K562 (cell line): ENCODE data around the gene ZNF516. TPM values are rescaled to one million over a fixed set of nuclear protein-coding genes. Genes with fewer than 3 reads are reported as not detected.

Experiments
- KDM5B ChIP-seq: fragments of 200-600 bp; sonication (generic); IDR thresholded peaks from 2 replicates; pipeline ENCODE4 v1.6.1; 2012; ENCODE audit warnings: low read depth, mild to moderate bottlenecking, moderate library complexity, low read length, control low read depth, inconsistent platforms; ENCODE audit not compliant: insufficient replicate concordance
- STAT5B ChIP-seq: fragments of 250-450 bp; sonication (Bioruptor Pico); IDR thresholded peaks from 2 replicates; pipeline ENCODE4 v1.8.0; 2021; ENCODE audit warnings: mild to moderate bottlenecking, inconsistent platforms
- ZNF318 ChIP-seq, 2 experiments: fragments of 450-650 bp; IDR thresholded peaks; 2 replicates each; pipeline ENCODE4 v1.6.1; 2016; ENCODE audit warnings: mild to moderate bottlenecking in 2 of 2, borderline replicate concordance in 1 of 2, low read depth in 1 of 2, moderate library complexity in 1 of 2
- polyA plus RNA-seq, 8 experiments: library from polyadenylated mRNA; depleted of rRNA in 4 of 8; stranded (reverse) in 5 of 8; unstranded in 3 of 8; fragments of >200 nt; fragmentation: Nextera tagmentation in 2 of 8; fragmentation: Illumina TruSeq in 1 of 8; extraction: Ambion mirVana in 2 of 8; extraction: Trizol in 1 of 8; gene quantifications; 2 replicates each; pipeline versions ENCODE4 v1.2.1 to v1.2.3, GENCODE V29; 2011 to 2014; ENCODE audit warnings: inconsistent platforms in 1 of 8, missing spikeins in 1 of 8
- total RNA-seq, 7 experiments: library from RNA; depleted of rRNA in 6 of 7; stranded (reverse); fragments of >200 nt in 6 of 7; fragmentation: Illumina TruSeq in 2 of 7; extraction: Trizol in 2 of 7; gene quantifications; 2 replicates each; pipeline versions ENCODE4 v1.2.1 to v1.2.3, GENCODE V29; 2011 to 2021; ENCODE audit warnings: low replicate concordance in 1 of 7

Gene ZNF516
- total and polyA plus RNA-seq, 9 of the 15 experiments (the other 6 are each of a cell fraction or from before 2014, with no cell fraction given): 0.04 to 0.20 (median 0.08) TPM; not detected in 3

- TF ChIP-seq ZNF318 (IDR thresholded peaks at IDR 0.05; ENCODE audit: borderline replicate concordance in 1 of 2, low read depth in 1 of 2): no peak
- TF ChIP-seq KDM5B: no peak
- no peak for TF ChIP-seq STAT5B
These were observed 89.8 kb downstream of the ZNF516 start (continued) for GRCh38 chr18:76405280-76405679.
